HepG2 (cell line): ENCODE measurements around the gene FUT6. TPM values are rescaled to one million over a fixed set of nuclear protein-coding genes. Genes with fewer than 3 reads are reported as not detected.

ENCODE experiments used
- HNF1A ChIP-seq, 2 experiments: sonication (generic) in 1 of 2; formaldehyde crosslinking in 1 of 2; IDR thresholded peaks; 2 replicates each; pipeline versions ENCODE4 v1.4.0 to v1.6.1; 2016 to 2020; ENCODE audit warnings: borderline replicate concordance in 1 of 2, low read depth in 1 of 2, mild to moderate bottlenecking in 1 of 2, missing genetic modification reagents in 1 of 2
- MLX ChIP-seq: IDR thresholded peaks from 2 replicates; pipeline ENCODE4 v1.6.1; 2016
- ONECUT2 ChIP-seq: sonication (generic); formaldehyde crosslinking; IDR thresholded peaks from 2 replicates; pipeline ENCODE4 v1.4.0; 2020; ENCODE audit warnings: missing genetic modification reagents
- POLR2G ChIP-seq: fragments of 200-400 bp; formaldehyde crosslinking; IDR thresholded peaks from 2 replicates; pipeline ENCODE4 v1.6.1; 2018; ENCODE audit warnings: mild to moderate bottlenecking, low read depth, low read length, moderate library complexity
- SCMH1 ChIP-seq: sonication (generic); formaldehyde crosslinking; IDR thresholded peaks from 2 replicates; pipeline ENCODE4 v1.9.0; 2021; ENCODE audit warnings: missing genetic modification reagents, mild to moderate bottlenecking, borderline replicate concordance
- SETDB1 ChIP-seq: sonication (generic); formaldehyde crosslinking; IDR thresholded peaks from 2 replicates; pipeline ENCODE4 v1.5.1; 2020; ENCODE audit warnings: missing genetic modification reagents, mild to moderate bottlenecking, borderline replicate concordance
- SMAD9 ChIP-seq: sonication (generic); formaldehyde crosslinking; IDR thresholded peaks from 2 replicates; pipeline ENCODE4 v1.5.1; 2020; ENCODE audit warnings: mild to moderate bottlenecking, missing genetic modification reagents
- SOX13 ChIP-seq, 3 experiments: fragments of 450-650 bp in 1 of 3; sonication (generic) in 1 of 3; formaldehyde crosslinking in 1 of 3; IDR thresholded peaks in 2 of 3; conservative IDR thresholded peaks in 1 of 3; 2 replicates each; pipeline versions ENCODE4 v1.5.0 to v1.6.1; 2016 to 2020; ENCODE audit warnings: antibody characterized with exemption in 1 of 3, mild to moderate bottlenecking in 1 of 3, missing compliant biosample characterization in 1 of 3, missing genetic modification reagents in 1 of 3, moderate library complexity in 1 of 3
- TFE3 ChIP-seq: IDR thresholded peaks from 2 replicates; pipeline ENCODE4 v1.6.1; 2016
- ZBTB33 ChIP-seq: sonication (generic); formaldehyde crosslinking; IDR thresholded peaks from 2 replicates; pipeline ENCODE4 v1.4.0; 2020; ENCODE audit warnings: missing genetic modification reagents
- ZBTB44 ChIP-seq: sonication (generic); formaldehyde crosslinking; IDR thresholded peaks from 2 replicates; pipeline ENCODE4 v1.4.0; 2020; ENCODE audit warnings: missing genetic modification reagents
- ZBTB8A ChIP-seq: sonication (generic); formaldehyde crosslinking; IDR thresholded peaks from 2 replicates; pipeline ENCODE4 v1.4.0; 2020; ENCODE audit warnings: mild to moderate bottlenecking, low read depth, missing genetic modification reagents, borderline replicate concordance
- ZEB1 ChIP-seq: IDR thresholded peaks from 2 replicates; pipeline ENCODE4 v1.6.1; 2012; ENCODE audit warnings: mild to moderate bottlenecking, low read depth, inconsistent platforms; ENCODE audit not compliant: insufficient replicate concordance
- ZNF547 ChIP-seq: sonication (generic); formaldehyde crosslinking; IDR thresholded peaks from 2 replicates; pipeline ENCODE4 v1.5.1; 2020; ENCODE audit warnings: mild to moderate bottlenecking, missing genetic modification reagents
- ZNF577 ChIP-seq: sonication (generic); formaldehyde crosslinking; IDR thresholded peaks from 2 replicates; pipeline ENCODE4 v1.4.0; 2020; ENCODE audit warnings: mild to moderate bottlenecking, low read depth, missing genetic modification reagents, borderline replicate concordance
- ZNF616 ChIP-seq: sonication (generic); formaldehyde crosslinking; IDR thresholded peaks from 2 replicates; pipeline ENCODE4 v1.5.0; 2020; ENCODE audit warnings: low read depth, mild to moderate bottlenecking, missing genetic modification reagents
- ZNF652 ChIP-seq: IDR thresholded peaks from 2 replicates; pipeline ENCODE4 v1.6.1; 2016; ENCODE audit warnings: low read depth, borderline replicate concordance
- ZNF792 ChIP-seq: IDR thresholded peaks from 2 replicates; pipeline ENCODE4 v1.6.1; 2016
- polyA plus RNA-seq, 8 experiments: library from polyadenylated mRNA; depleted of rRNA in 3 of 8; stranded (reverse) in 7 of 8; unstranded in 1 of 8; fragments of >200 nt; fragmentation: Illumina TruSeq in 4 of 8; extraction: Trizol in 4 of 8; gene quantifications; 2 replicates each; pipeline versions ENCODE4 v1.2.1 to v1.2.3, GENCODE V29; 2011 to 2016; ENCODE audit warnings: low read depth in 4 of 8, missing spikeins in 1 of 8, mixed read lengths in 1 of 8; ENCODE audit not compliant: insufficient read depth in 1 of 8
- total RNA-seq, 5 experiments: library from RNA; depleted of rRNA; stranded (reverse); fragments of >200 nt; fragmentation: Illumina TruSeq; extraction: Trizol; gene quantifications; 2 replicates each; pipeline ENCODE4 v1.2.3, GENCODE V29; 2016; ENCODE audit warnings: low read depth in 1 of 5

Gene FUT6
- total and polyA plus RNA-seq, 2 of the 13 experiments (the other 11 are each of a cell fraction or from before 2014, with no cell fraction given) = 8.2 to 27.7 TPM

GRCh38 chr19:5880604-5881078 lies 41.1 kb upstream of the FUT6 start (continued):
- TF ChIP-seq HNF1A (IDR thresholded peaks at IDR 0.05; ENCODE audit: low read depth) (peak; percentile 45; the same call in 1 of the 2 replicates), HNF1A (CRISPR knock-in tag; IDR thresholded peaks at IDR 0.05; ENCODE audit: borderline replicate concordance) (peak; percentile 77; the same call in 1 of the 2 replicates), SCMH1 (CRISPR knock-in tag) (no peak), TFE3 (CRISPR knock-in tag) (peak; percentile 76; the same call in 1 of the 2 replicates), ZNF577 (CRISPR knock-in tag) (no peak), SETDB1 (CRISPR knock-in tag) (no peak), ZEB1 (peak; percentile 56), ZNF547 (no peak; the same call in 1 of the 2 replicates), SMAD9 (CRISPR knock-in tag) (no peak), ZBTB44 (CRISPR knock-in tag) (no peak), ZBTB33 (CRISPR knock-in tag) (peak; percentile 43; the same call in 1 of the 2 replicates), ZBTB8A (CRISPR knock-in tag) (no peak), ZNF792 (CRISPR knock-in tag) (no peak; the same call in 1 of the 2 replicates), MLX (CRISPR knock-in tag) (peak; percentile 90), SOX13 (IDR thresholded peaks at IDR 0.05) (peak; percentile 59; the same call in 1 of the 2 replicates), SOX13 (CRISPR knock-in tag; conservative IDR thresholded peaks at IDR 0.05 in 1 of 2, IDR thresholded peaks at IDR 0.05 in 1 of 2) (peak in 1 of 2 experiments; percentile 87; a peak in 2 of 4 replicates), POLR2G (peak; percentile 33; the same call in 1 of the 2 replicates), ZNF652 (CRISPR knock-in tag) (peak; percentile 40; the same call in 1 of the 2 replicates), ONECUT2 (CRISPR knock-in tag) (no peak), ZNF616 (CRISPR knock-in tag) (peak; percentile 84; the same call in 1 of the 2 replicates)
